GM19099 (cell line): ENCODE data around the gene PRLR.

Source experiments
- POLR2A ChIP-seq: IDR thresholded peaks from 3 replicates; pipeline ENCODE4 v1.6.1; 2011; ENCODE audit warnings: low read depth; ENCODE audit not compliant: insufficient read length; ENCODE audit errors: extremely low read depth

Gene PRLR

DNA sequence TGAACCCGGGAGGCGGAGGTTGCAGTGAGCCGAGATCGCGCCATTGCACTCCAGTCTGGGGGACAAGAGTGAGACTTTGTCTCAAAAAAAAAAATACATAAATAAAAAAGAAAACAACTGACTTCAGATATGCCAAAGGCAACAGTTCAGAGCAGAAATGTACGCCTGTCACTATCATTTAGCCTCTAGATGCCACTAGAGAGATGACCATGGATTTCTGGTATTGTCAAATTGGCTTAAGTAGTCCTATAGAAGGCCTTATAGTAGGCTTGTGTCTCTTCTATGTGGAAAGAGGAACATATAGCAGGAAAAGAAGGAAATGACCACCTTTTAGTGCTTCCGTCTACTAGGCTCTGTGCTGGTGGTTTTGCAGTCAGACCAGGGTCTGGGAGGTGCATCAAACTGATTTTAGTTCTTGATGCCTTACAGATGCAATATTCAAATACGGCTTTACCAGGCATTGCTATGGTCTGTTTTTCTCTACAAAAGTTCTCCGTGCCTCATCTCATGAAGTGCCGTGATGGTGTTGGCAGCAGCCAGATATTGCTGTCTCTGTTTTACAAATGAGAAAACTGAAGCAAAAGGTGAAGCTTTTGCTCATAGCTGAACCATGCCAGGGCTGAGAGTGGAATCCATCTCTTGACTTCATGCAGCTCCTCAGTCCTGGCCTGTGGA is 199.7 kb downstream of the PRLR start:
- no peak for TF ChIP-seq POLR2A

DNA sequence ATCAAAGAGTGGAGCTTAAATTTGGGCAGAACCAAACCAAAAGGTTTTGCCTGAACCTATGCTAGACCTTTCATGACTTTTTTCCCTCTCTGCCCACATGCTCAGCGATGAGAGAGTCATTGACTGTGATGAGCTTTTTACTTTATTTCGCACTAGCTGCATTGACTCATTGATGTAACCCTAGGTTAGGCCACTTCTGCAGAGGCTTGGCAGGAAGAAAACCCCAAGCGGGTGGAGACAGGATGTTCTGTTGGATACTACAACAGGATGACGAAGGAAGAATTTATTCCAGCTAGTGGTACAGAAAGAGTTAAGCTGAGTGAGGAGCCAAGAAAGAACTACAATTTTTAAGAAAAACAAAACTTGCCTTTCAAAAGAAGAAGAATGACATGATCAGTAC is 201.0 kb downstream of the PRLR start:
- no peak for TF ChIP-seq POLR2A

DNA sequence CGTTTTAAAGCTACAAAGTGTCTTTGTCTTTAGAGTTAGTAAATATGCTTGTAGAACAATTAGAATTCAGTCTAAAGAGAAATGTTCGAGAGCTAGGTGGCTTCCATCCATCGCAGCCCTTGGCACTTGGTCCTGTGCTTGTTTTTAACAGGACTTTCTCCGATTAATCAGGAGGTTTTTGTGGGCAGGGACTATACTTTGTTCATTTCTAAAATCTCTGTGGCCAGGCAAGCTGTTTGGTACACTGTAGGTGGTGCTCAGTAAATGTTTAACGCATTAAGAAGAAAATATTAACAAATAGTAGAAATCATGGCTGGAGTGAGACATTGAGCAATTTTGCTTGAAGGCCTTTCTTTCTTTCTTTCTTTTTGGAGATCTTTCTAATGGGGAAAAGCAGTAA is 203.3 kb downstream of the PRLR start:
- no peak for TF ChIP-seq POLR2A

DNA sequence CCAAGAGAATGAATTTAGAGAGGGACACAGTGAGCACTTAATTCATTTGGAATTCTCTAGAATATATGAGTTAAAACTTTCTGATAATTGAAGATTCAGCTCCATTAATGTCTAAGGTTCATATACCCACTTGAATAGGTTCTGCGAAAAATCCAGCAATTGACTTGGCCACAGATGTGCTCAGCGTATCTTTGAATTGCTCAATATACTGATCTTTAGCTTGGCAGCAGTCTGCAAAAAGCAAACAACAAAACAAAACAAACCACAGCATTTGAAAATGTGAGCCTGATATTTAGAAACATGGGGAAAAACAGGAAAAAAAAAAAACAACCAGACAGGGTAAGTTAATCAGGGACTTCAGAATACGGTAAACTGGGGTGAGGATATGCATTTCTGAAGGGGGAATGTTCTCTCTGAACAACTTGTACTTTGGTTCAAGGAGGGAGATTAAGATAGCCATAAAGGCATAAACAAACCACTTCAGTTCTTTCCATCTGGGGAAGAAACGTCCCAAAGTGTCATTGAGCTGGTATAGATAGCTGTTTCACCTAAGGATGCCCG is 203.9 kb downstream of the PRLR start:
- TF ChIP-seq POLR2A, result no peak

DNA sequence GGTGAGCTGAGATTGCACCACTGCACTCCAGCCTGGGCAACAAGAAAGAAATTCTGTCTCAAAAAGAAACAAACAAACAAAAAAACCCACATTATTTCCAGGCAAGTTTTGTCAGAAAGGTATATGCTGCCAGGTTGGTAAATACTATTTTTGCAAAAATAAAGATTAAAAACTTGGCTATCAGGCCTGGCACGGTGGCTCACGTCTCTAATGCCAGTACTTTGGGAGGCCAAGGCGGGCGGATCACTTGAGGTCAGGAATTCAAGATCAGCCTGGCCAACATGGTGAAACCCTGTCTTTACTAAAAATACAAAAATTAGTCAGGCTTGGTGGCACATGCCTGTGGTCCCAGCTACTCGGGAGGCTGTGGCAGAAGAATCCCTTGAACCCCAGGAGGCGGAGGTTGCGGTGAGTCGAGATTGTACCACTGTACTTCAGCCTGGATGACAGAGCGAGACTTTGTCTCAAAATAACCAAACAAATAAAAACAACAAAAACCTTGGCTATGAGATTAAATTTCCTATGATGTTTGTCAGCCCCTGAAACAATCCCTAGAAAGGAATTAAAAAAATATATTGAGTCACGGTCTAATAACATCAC is 205.3 kb downstream of the PRLR start:
- TF ChIP-seq POLR2A, result no peak

DNA sequence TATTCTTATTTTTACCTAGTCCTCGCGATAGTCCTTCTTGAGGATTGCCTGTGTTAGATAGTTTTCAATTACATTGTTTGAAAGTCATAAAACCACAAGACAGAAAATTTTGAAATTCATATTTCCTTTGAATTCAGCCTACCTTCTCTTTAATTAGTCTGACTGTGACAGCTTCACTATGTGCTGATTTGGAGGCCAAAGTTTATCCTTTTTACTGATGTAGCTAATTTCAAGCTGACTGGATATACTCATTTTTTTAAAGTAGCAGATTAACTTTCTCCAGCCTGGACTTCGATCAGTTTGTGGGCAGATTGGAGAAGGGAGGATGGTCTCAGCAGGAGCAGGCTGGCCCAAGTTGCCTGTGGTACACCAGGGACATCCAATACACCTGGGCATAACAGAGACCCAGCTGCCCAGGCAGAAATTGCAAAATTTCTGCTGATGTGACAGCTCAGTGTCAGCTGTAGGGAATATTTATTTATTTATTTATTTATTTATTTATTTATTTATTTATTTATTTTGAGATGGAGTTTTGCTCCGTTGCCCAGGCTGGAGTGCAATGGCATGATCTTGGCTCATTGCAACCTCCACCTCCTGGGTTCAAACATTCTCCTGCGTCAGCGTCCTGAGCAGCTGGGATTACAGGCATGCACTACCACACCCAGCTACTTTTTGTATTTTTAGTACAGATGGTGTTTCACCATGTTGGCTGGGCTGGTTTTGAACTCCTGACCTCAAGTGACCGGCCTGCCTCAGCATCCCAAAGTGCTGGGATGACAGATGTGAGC is 206.7 kb downstream of the PRLR start:
- TF ChIP-seq POLR2A, result no peak

DNA sequence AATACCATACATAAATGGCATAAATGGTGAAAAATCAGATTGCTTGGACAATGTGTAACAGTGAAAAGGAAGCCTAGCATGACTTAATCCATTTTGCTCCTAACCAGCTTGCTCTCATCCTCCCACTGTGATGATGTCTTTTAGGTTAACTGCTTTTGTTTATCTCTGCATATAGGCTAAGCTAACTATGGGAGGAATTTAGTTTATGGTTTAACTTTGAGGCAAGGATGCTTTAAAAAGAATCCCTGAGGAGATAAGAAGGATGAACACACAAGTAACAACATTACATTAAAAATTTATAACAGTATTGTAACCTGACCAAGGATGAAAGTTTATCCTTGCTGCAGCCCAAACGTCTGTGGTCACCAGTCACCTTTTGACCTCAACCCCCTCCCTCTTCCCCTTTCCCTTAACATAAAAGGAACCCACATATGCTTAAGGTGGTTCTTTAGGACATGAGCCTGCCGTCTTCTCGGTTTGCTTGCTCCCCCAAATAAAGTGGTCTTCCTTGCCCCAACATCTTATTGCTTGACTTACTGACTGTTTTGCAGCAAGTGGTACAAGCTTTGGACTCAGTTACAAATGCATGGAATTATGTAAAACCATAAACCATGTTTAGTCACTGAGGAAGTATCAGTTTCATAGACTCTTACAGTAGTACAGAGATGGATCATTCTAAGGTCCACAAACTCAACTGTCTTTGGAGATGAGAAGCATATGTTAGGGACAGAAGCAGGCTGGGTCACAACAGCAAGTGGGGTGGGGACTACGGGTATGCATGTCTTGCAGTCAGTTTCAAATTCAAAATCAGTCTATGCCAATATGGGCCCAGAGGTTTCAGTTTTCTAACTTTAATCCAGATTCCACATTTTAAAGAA is 213.9 kb downstream of the PRLR start:
- TF ChIP-seq POLR2A, result no peak

DNA sequence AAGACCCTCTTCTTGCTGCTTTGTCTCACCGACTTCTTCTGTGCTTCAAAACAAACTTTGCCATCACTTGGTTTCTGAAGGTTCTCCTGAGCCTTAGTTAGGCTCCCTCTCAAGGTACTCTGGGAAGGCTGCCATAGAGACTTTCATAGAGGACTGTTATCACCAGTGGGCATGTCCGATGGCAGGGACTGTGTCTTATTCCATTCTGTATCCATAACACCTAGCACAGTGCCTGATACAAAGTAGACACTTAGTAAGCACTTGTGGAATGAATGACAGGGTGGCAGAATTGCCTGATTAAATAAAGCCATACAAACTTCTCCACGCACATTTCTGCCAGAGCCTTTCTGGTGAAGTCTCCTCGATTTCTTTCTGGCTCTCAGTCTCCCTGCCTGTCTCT is 215.2 kb downstream of the PRLR start:
- no peak for TF ChIP-seq POLR2A

DNA sequence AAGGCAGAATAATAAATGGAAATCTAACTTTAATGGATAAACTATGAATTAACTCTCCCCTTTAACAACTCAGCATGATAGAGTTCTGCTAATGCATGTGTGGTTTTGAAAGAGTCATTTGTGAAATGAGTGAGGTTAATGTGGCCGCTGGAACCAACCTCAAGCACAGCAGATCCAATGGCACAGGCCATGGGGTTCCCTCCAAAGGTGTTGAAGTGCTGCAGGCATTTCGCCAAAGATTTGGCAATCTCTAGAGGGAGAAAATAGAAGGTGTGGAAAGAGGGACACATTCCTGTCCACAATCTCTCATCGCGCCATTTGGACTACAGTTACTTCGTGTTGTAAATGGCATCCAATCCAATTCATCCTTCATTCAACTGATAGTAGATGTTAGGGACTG is 217.5 kb downstream of the PRLR start:
- TF ChIP-seq POLR2A, result no peak

DNA sequence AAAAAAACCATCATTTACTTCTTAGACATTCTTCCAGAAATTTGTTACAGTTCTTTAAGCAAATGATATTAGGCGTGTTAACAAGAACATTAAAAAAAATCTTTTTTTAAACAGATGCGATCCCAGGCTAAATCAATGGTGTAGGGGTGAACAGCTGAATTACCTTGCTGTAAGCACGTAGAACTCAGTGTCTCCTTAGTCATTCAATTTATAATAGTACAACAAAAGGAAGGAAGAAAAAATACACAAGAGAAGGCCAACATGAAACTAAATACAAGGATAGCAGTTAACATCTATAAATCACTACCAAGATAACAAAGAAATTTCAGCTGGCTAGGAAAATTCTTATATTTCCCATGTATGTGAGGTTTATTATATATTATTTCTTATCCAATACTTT is 217.9 kb downstream of the PRLR start:
- no peak for TF ChIP-seq POLR2A

DNA sequence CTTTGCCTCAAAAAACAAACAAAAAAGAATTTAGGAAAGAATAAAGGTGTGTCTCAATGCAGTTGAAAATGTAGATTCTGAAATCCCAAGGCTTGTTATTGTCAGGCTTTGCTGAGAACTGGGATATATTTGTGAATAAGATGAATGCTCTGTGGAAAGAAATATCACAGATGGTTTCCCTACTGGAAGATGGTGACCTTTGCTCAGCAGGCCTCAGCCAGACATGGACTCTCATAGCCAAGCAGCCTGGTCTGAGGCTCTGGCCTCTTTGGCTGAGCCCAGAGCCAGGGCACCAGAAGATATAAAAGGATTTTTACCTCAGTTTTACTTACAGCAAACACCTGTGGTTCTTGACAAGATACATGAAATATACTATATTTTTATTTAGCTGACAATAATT is 219.6 kb downstream of the PRLR start:
- no peak for TF ChIP-seq POLR2A

DNA sequence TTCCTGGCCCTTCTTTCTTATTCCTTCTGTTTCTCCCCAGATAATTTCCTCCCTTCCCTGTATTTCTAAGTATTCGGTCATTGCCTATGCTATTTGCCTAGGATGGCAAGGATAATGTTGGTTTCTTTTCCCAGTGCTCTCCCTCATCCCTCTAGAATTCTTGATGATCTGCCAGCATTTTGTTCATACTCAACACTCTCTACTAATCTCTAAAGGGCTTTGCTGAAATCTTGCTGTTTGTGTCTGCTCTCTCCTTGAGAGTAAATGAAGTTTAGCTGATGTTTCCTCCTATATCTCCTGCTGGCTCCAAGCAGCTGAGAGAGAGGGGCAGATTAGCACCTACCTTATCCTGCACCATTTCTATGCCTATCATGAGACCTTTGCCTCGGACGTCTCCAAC is 220.6 kb downstream of the PRLR start:
- TF ChIP-seq POLR2A, result no peak

DNA sequence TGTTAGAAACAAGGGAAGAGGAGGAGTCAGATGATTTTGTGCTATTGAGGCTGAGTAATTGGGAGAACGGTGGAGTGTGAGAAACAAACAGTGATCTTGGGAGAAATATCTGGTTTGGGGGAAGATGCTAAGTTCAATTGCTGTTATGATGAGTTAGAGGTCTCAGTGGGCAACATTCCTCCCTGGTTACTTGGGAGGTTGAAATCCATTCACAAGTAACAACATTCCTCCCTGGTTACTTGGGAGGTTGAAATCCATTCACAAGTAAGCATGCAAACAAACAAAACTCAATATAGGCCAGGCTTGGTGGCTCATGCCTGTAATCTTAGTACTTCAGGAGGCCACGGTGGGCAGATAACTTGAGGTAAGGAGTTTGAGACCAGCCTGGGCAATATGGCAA is 221.3 kb downstream of the PRLR start:
- TF ChIP-seq POLR2A, result no peak

DNA sequence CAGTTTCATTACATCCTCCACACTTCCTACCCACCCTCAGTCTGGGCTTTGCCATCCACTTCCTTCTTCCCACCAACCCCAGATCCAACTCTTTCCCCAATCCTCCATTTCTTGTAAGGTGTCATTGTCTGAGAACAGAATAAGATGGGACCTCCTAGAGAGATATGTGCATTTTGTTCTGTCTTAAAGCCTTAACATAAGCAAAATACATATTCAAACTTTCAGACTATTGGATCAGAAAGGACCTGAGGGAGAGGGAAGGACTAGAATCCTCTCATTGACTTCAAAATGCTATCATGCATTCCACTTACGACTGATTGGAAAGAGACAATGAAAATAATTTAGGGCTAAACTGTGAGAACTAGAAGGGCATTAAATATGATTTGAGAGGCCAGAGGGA is 225.5 kb downstream of the PRLR start:
- no peak for TF ChIP-seq POLR2A

DNA sequence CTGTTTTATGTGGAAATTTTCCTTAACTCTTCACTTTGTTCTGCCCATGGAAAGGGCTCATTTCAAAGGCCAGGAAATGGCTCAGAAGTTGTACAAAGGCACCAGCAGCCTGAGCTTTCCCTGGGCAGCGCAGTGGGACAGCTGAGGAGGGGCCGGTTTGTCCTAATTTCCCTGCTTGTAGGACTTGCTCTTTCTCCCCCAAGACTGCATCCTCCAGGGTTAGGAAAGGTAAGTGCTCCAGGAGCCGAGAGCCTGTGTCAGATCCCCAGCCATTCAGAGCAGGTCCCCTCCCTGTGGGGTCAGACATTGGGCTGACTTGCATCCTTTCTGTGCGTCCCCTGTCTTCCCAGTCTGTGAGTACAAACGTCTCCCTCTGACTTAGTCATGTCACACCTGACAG is 226.1 kb downstream of the PRLR start:
- no peak for TF ChIP-seq POLR2A
